Dedifferentiated amniotic fluid mesenchymal stem cell (primary cell): Measurements from ENCODE around the gene ACRBP.

ENCODE experiments used
- DNase-seq: peaks from one replicate; pipeline ENCODE4 v3.0.0-alpha.2; 2016; ENCODE audit errors: extremely low spot score

The ACRBP gene

GRCh38 chr12:6646276-6647082 is 753 bp downstream of the ACRBP start:
- no peak for DNase-seq

- DNase-seq, result no peak
These were observed 2.3 kb downstream of the ACRBP start for GRCh38 chr12:6644903-6645302.

GRCh38 chr12:6644257-6644596 is 3.0 kb downstream of the ACRBP start:
- DNase-seq, result no peak

- DNase-seq, result no peak
These were observed 3.5 kb downstream of the ACRBP start for GRCh38 chr12:6643569-6644256.

- no peak for DNase-seq
These were observed 6.1 kb downstream of the ACRBP start for GRCh38 chr12:6641131-6641530.

- DNase-seq, result no peak
These were observed 6.7 kb downstream of the ACRBP start for GRCh38 chr12:6640497-6640896.

GRCh38 chr12:6639151-6639801 is 8.0 kb downstream of the ACRBP start:
- no peak for DNase-seq

GRCh38 chr12:6638305-6638704 is 8.9 kb downstream of the ACRBP start:
- no peak for DNase-seq

GRCh38 chr12:6635856-6636531 is 11.2 kb downstream of the ACRBP start, which contains the start of gene LPAR5:
Gene LPAR5, minus strand, starts transcription at chr12:6635959. Its CDS starts 14,711 bp downstream, at chr12:6621248.
- no peak for DNase-seq

- no peak for DNase-seq
These were observed 11.8 kb downstream of the ACRBP start for GRCh38 chr12:6635375-6635855.

- no peak for DNase-seq
These were observed 14.9 kb downstream of the ACRBP start for GRCh38 chr12:6632026-6632983.

GRCh38 chr12:6631549-6631961 is 15.7 kb downstream of the ACRBP start:
- DNase-seq, result no peak

GRCh38 chr12:6630736-6631135 is 16.5 kb downstream of the ACRBP start:
- no peak for DNase-seq

GRCh38 chr12:6627616-6628015 is 19.6 kb downstream of the ACRBP start:
- no peak for DNase-seq

GRCh38 chr12:6626654-6627283 is 20.5 kb downstream of the ACRBP start:
- no peak for DNase-seq

GRCh38 chr12:6620885-6621274 is 26.4 kb downstream of the ACRBP start:
- no peak for DNase-seq

GRCh38 chr12:6620137-6620884 is 26.9 kb downstream of the ACRBP start:
- DNase-seq, result no peak

GRCh38 chr12:6618483-6619225 is 28.6 kb downstream of the ACRBP start:
- DNase-seq, result no peak

GRCh38 chr12:6615802-6616201 is 31.4 kb downstream of the ACRBP start:
- DNase-seq, result no peak
